HUES64 (cell line): ENCODE measurements around the gene PRKAR1B. TPM values are rescaled to one million over a fixed set of nuclear protein-coding genes. Genes with fewer than 3 reads are reported as not detected.
A peak's percentile ranks its signal among the peaks of the same experiment; 100 is the strongest.

ENCODE experiments used
- H3K27ac ChIP-seq: 2 replicates; pipeline ENCODE4 v1.7.0; 2013; ENCODE audit warnings: low read depth, low read length, inconsistent platforms
- H3K27me3 ChIP-seq: 2 replicates; pipeline ENCODE4 v1.6.1; 2013; ENCODE audit warnings: mild to moderate bottlenecking, low read length; ENCODE audit not compliant: insufficient read depth
- H3K36me3 ChIP-seq: 2 replicates; pipeline ENCODE4 v1.6.1; 2013; ENCODE audit warnings: mild to moderate bottlenecking, low read length; ENCODE audit not compliant: insufficient read depth
- H3K4me1 ChIP-seq: 2 replicates; pipeline ENCODE4 v1.6.1; 2013; ENCODE audit warnings: mild to moderate bottlenecking, low read length, moderate library complexity; ENCODE audit not compliant: insufficient read depth
- H3K4me3 ChIP-seq: 2 replicates; pipeline ENCODE4 v1.5.1; 2013; ENCODE audit warnings: mild to moderate bottlenecking, low read length, moderate library complexity
- H3K9ac ChIP-seq: 2 replicates; pipeline ENCODE4 v1.6.1; 2013; ENCODE audit warnings: mild to moderate bottlenecking, low read depth, low read length
- H3K9me3 ChIP-seq: 2 replicates; pipeline ENCODE4 v1.6.1; 2013; ENCODE audit warnings: low read depth, low read length; ENCODE audit not compliant: insufficient read depth
- WGBS: fragments of 150-250, 120-280 bp; methylation state at CpG from one replicate; pipeline ENCODE4 v1.1.7; 2013; ENCODE audit warnings: missing lambda C conversion rate; 5-methylcytosine and 5-hydroxymethylcytosine counted together
- polyA plus RNA-seq, 2 experiments: library from polyadenylated mRNA; stranded (reverse); fragments of 50-300 nt; gene quantifications; one replicate each; pipeline ENCODE4 v1.2.3, GENCODE V29; 2013

The PRKAR1B gene
- 37.5 TPM for polyA plus RNA-seq (2013, experiment 1 of 2)
- polyA plus RNA-seq (2013, experiment 2 of 2), result 26.6 TPM

GRCh38 chr7:727104-727805 is at the start of gene PRKAR1B:
Gene PRKAR1B (minus strand): TSS chr7:727281. CDS start chr7:711505, 15,776 bp downstream.
- H3K9ac ChIP-seq, result peak within 1 kb of the TSS; percentile 89
- H3K27me3 ChIP-seq, result no peaks in the 10 kb centered on the region
- H3K36me3 ChIP-seq, result peaks cover 50% of the 10 kb centered on the region
- H3K9me3 ChIP-seq, result peaks cover 22% of the 10 kb centered on the region
- peak within 1 kb of the TSS; percentile 86 for H3K4me3 ChIP-seq
- no peaks in the 10 kb centered on the region for H3K4me1 ChIP-seq
- under 1% methylated on average over 55 of the region's 66 CpGs for WGBS
- peak within 1 kb of the TSS; percentile 59 for H3K27ac ChIP-seq

- peaks cover 73% of the 10 kb centered on the region for H3K36me3 ChIP-seq
- H3K4me1 ChIP-seq, result no peaks in the 10 kb centered on the region
- no peak overlapping the region for H3K9ac ChIP-seq
- whole genome bisulfite sequencing, result 98% methylated on average over 10 of the region's 10 CpGs
- H3K4me3 ChIP-seq, result no peak overlapping the region
- no peaks in the 10 kb centered on the region for H3K27me3 ChIP-seq
- no peak overlapping the region for H3K27ac ChIP-seq
- H3K9me3 ChIP-seq, result no peaks in the 10 kb centered on the region
Measured at GRCh38 chr7:776381-776780, 49.3 kb upstream of the PRKAR1B start.

- Histone ChIP-seq H3K27ac (no peak overlapping the region), H3K27me3 (no peaks in the 10 kb centered on the region), H3K9ac (no peak overlapping the region), H3K4me3 (no peak overlapping the region), H3K36me3 (peaks cover 65% of the 10 kb centered on the region), H3K9me3 (no peaks in the 10 kb centered on the region), H3K4me1 (no peaks in the 10 kb centered on the region)
- WGBS, result 67% methylated on average over 65 of the region's 65 CpGs
Measured at GRCh38 chr7:774161-775109, 47.4 kb upstream of the PRKAR1B start.

DNA sequence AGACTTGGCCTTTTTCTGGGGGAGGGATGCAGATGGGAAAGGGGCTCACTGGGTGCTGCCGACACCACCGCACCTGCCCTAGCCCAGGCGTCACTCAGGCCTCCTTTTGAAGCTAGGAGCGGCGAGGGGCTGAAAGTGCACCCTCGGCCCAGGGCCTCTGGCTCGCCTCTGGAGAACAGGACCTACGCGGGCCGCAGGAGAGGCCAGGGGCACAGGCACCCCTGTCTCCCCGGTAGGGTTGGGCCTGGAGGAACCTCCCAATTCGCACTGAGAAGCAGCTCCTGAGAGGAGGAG is 46.5 kb upstream of the PRKAR1B start:
- H3K4me1 ChIP-seq, result no peaks in the 10 kb centered on the region
- H3K27me3 ChIP-seq, result no peaks in the 10 kb centered on the region
- H3K4me3 ChIP-seq, result no peak overlapping the region
- H3K9ac ChIP-seq, result no peak overlapping the region
- H3K27ac ChIP-seq, result no peak overlapping the region
- H3K36me3 ChIP-seq, result peaks cover 58% of the 10 kb centered on the region
- WGBS, result 96% methylated on average over 12 of the region's 12 CpGs
- H3K9me3 ChIP-seq, result no peaks in the 10 kb centered on the region

DNA sequence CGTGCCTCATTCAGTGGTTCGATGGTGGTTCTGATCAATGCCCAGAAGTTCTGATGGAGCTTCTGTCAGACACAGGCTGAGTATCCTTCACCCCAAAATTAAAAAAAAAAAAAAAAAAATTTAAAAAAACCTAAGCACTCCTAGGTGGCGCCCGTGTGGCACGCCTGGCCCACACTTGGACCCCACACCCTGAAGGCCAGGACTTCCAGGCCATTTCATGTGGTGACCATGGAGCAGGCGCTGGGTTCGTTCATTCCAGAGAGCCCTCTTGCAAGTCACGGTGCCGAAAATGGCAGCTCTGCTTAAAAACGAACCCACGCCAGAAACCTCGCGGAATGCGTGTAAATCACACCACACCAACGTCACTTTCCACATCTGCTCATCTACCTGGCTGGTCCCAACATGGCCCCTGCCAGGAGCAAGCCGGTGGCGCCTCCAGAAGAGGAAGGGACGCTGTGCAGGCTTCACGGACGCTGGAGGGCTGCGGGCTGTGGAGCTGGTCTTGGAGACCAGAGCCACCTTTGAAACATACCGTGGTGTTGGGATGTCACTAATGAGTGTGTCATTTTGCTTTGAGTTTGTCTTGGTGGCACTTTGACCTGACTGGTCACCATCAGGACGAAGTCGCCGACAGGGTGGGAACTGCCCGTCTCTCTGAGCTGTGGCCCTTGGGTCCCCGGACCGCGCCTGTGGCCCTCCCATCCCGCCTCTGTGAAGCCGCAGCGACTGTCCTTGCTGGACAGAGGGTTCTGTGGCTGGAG is 46.0 kb upstream of the PRKAR1B start:
- WGBS, result 95% methylated on average over 32 of the region's 32 CpGs
- no peak overlapping the region for H3K9ac ChIP-seq
- no peak overlapping the region for H3K4me3 ChIP-seq
- H3K9me3 ChIP-seq, result no peaks in the 10 kb centered on the region
- H3K36me3 ChIP-seq, result peaks cover 56% of the 10 kb centered on the region
- H3K27ac ChIP-seq, result no peak overlapping the region
- no peaks in the 10 kb centered on the region for H3K4me1 ChIP-seq
- H3K27me3 ChIP-seq, result no peaks in the 10 kb centered on the region

GRCh38 chr7:772392-772791 is 45.3 kb upstream of the PRKAR1B start:
- WGBS, result 96% methylated on average over 13 of the region's 13 CpGs
- H3K4me1 ChIP-seq, result no peaks in the 10 kb centered on the region
- no peak overlapping the region for H3K4me3 ChIP-seq
- H3K9me3 ChIP-seq, result no peaks in the 10 kb centered on the region
- H3K9ac ChIP-seq, result no peak overlapping the region
- no peaks in the 10 kb centered on the region for H3K27me3 ChIP-seq
- no peak overlapping the region for H3K27ac ChIP-seq
- peaks cover 51% of the 10 kb centered on the region for H3K36me3 ChIP-seq

- H3K9me3 ChIP-seq, result no peaks in the 10 kb centered on the region
- no peaks in the 10 kb centered on the region for H3K4me1 ChIP-seq
- no peaks in the 10 kb centered on the region for H3K27me3 ChIP-seq
- no peak overlapping the region for H3K9ac ChIP-seq
- peaks cover 50% of the 10 kb centered on the region for H3K36me3 ChIP-seq
- H3K27ac ChIP-seq, result no peak overlapping the region
- WGBS, result 91% methylated on average over 11 of the region's 11 CpGs
- no peak overlapping the region for H3K4me3 ChIP-seq
Measured at GRCh38 chr7:772005-772294, 44.9 kb upstream of the PRKAR1B start.

DNA sequence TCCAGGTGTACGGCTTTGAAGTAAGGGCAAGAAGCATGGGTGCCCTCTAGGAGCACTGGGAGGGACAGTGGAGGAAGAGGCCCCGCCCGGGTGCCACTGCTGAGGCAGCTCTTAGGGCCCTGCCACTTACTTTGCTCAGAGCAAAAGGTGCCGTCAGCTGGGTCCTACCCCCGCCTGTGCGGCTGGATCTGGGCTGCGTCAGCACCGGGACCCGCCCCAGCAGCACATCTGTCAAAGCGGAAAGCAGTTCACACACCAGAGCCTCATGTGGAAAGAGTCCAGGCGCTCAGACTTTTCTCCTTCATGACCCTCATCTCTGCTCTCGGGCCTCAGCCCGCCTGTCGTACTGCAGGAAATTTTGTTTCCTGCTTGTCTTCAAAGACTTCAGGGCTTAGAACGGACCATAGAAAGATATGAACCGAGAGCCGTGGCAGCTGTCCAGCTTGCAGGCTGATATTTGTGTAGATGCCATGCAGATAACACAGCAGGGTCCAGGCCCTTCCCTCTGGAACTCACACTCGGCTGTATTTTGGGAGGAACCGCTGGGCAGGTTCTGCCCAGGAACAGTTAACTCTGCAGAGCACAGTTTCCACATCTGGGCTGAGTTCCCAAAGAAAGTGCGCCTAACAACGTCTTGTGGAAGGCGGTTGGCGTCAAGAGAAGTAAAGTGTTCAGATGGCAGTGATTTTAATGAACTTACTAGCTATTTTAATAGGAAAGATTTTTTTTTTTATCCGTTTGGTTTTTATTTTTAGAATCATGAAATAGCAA is 44.3 kb upstream of the PRKAR1B start:
- no peaks in the 10 kb centered on the region for H3K27me3 ChIP-seq
- H3K4me3 ChIP-seq, result no peak overlapping the region
- H3K4me1 ChIP-seq, result no peaks in the 10 kb centered on the region
- H3K27ac ChIP-seq, result no peak overlapping the region
- peaks cover 48% of the 10 kb centered on the region for H3K36me3 ChIP-seq
- no peaks in the 10 kb centered on the region for H3K9me3 ChIP-seq
- no peak overlapping the region for H3K9ac ChIP-seq
- 92% methylated on average over 24 of the region's 24 CpGs for WGBS

DNA sequence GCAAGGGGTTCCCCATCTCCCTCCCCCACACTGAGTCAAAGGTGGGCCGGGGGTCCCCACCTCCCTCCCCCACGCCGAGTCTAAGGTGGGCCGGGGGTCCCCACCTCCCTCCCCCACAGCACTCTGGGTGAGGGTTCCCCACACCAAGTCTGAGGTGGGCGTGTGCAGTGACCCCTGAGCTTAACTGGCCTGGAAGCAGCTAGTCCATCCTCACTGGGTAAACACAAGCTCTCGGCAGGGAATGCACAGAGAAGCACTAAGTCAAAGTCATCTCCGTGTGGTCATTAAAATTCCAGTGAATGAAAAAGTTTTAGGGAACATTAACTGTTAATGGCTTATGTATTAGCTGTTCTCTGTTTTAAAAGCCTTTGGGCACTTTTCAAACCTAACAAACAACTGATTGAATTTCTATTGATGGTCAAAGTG is 43.7 kb upstream of the PRKAR1B start:
- H3K9me3 ChIP-seq, result no peaks in the 10 kb centered on the region
- H3K27ac ChIP-seq, result no peak overlapping the region
- H3K27me3 ChIP-seq, result no peaks in the 10 kb centered on the region
- WGBS, result 89% methylated on average over 7 of the region's 7 CpGs
- H3K4me3 ChIP-seq, result no peak overlapping the region
- H3K36me3 ChIP-seq, result peaks cover 49% of the 10 kb centered on the region
- no peak overlapping the region for H3K9ac ChIP-seq
- H3K4me1 ChIP-seq, result no peaks in the 10 kb centered on the region

DNA sequence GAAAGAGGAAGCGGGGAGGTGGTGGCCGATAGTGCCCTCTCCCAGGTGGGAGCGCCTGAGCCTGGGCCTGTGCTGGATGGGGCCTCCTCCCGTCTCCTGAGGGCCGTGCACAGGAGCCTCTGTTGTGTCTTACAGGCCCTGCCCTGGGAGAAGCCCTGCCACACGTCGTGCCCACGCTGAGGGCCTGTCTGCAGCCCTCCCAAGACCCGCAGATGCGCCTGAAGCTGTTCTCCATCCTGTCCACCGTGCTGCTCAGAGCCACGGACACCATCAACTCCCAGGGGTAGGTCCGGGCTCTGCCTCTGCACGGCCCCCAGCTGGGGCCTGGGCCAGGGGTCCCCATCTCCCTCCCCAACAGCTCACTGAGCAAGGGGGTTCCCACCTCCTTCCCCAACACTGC is 43.3 kb upstream of the PRKAR1B start:
- H3K9me3 ChIP-seq, result no peaks in the 10 kb centered on the region
- H3K9ac ChIP-seq, result no peak overlapping the region
- H3K4me3 ChIP-seq, result no peak overlapping the region
- H3K27ac ChIP-seq, result no peak overlapping the region
- no peaks in the 10 kb centered on the region for H3K4me1 ChIP-seq
- H3K36me3 ChIP-seq, result peaks cover 49% of the 10 kb centered on the region
- 93% methylated on average over 14 of the region's 14 CpGs for WGBS
- H3K27me3 ChIP-seq, result no peaks in the 10 kb centered on the region
